Measurements from ENCODE around the gene P2RX2. TPM values are rescaled to one million over a fixed set of nuclear protein-coding genes. Genes with fewer than 3 reads are reported as not detected.

Gene P2RX2
- total and polyA plus RNA-seq, 2 of the 4 experiments (the other 2 are of a cell fraction) = not detected

- no peak for TF ChIP-seq RFX5 (IDR thresholded peaks at IDR 0.05; ENCODE audit: low read depth, low read length)
Observed at GRCh38 chr12:132591107-132591935, 27.3 kb upstream of the P2RX2 start (continued).

GRCh38 chr12:132592282-132592970 lies 26.1 kb upstream of the P2RX2 start:
- in situ Hi-C loops (cut with MboI; ENCODE audit: low sequenced_read_pairs) (no loop called here), intact Hi-C loops (cut with micrococcal nuclease) (no loop called here), dilution Hi-C loops (cut with HindIII; ENCODE audit: low sequenced_read_pairs, unreplicated experiment) (no loop called here)
- Histone ChIP-seq H4K8ac (ENCODE audit: low read depth in 2 of 2, low read length in 2 of 2) (no peak overlapping the region), H2AK5ac (ENCODE audit: low read depth, low read length) (no peak overlapping the region), H3K23ac (ENCODE audit: low read depth, low read length) (no peak overlapping the region), H4K91ac (ENCODE audit: insufficient read depth, low read depth, low read length) (no peak overlapping the region), H3K27ac (ENCODE audit: insufficient read depth, low read length) (no peak overlapping the region), H3K9me1 (ENCODE audit: insufficient read depth, low read length) (0 out of 2 replicates have a peak, but pooled peaks cover 5% of the 10 kb centered on the region), H3K36me3 (ENCODE audit: control insufficient read depth, insufficient read depth, low read length) (no peaks in the 10 kb centered on the region), H3K4me3 (ENCODE audit: insufficient read depth, low read depth, low read length) (no peak overlapping the region), H2BK20ac (ENCODE audit: low read depth, low read length) (no peak overlapping the region), H3K14ac (replicated peaks; ENCODE audit: low read depth, low read length) (no peak overlapping the region), H3K79me1 (ENCODE audit: low read depth in 1 of 2, low read length in 2 of 2) (no peaks in the 10 kb centered on the region), H2AK9ac (replicated peaks; ENCODE audit: low read depth, low read length, poor library complexity) (no peak overlapping the region), H3K56ac (ENCODE audit: extremely low read depth, insufficient read depth, low read length) (no peak overlapping the region), H2BK15ac (ENCODE audit: low read depth, low read length) (no peak overlapping the region), H2BK120ac (ENCODE audit: low read depth, low read length) (no peak overlapping the region), H4K5ac (ENCODE audit: low read depth, low read length) (no peak overlapping the region), H3K4me2 (ENCODE audit: low read depth, low read length) (no peak overlapping the region), H4K20me1 (ENCODE audit: insufficient read depth, low read length) (no peaks in the 10 kb centered on the region), H2AFZ (replicated peaks; ENCODE audit: low read length, poor library complexity) (no peak overlapping the region), H3K4ac (ENCODE audit: low read depth, low read length) (no peak overlapping the region), H2BK5ac (ENCODE audit: low read depth, low read length, poor library complexity, severe bottlenecking) (no peak overlapping the region), H3K9me3 (ENCODE audit: control insufficient read depth, insufficient read depth, low read length) (peaks cover 5% of the 10 kb centered on the region; the same call in 1 of the 2 replicates), H3K9ac (ENCODE audit: low read depth, low read length) (no peak overlapping the region), H3K18ac (ENCODE audit: low read depth, low read length) (no peak overlapping the region), H3K4me1 (ENCODE audit: control insufficient read depth, insufficient read depth, low read length) (peaks cover 3% of the 10 kb centered on the region; the same call in 1 of the 2 replicates), H3K27me3 (ENCODE audit: control insufficient read depth, insufficient read depth, low read length) (peaks cover 6% of the 10 kb centered on the region; the same call in 1 of the 2 replicates)
- no peak for DNase-seq
- CTCF ChIA-PET = no interaction called here
- no peak for ATAC-seq (ENCODE audit: low read depth)
- POLR2A ChIA-PET (ENCODE audit: unreplicated experiment) = no interaction called here
- no CpG with 5 or more reads among the region's 38 CpGs for WGBS, 2 experiments (ENCODE audit: extremely low coverage in 2 of 2, insufficient read length in 1 of 2)
- BruUV-seq (replicated peaks) = no TSS peak
- TF ChIP-seq CHD1 (IDR thresholded peaks at IDR 0.05; ENCODE audit: low read depth, low read length) (no peak), ELK1 (IDR thresholded peaks at IDR 0.05; ENCODE audit: borderline replicate concordance, low read depth, low read length) (no peak), RCOR1 (IDR thresholded peaks at IDR 0.05; ENCODE audit: insufficient replicate concordance, low read length) (no peak), POLR2A (IDR thresholded peaks at IDR 0.05; ENCODE audit: low read depth, low read length) (no peak), BHLHE40 (IDR thresholded peaks at IDR 0.05; ENCODE audit: low read depth, low read length) (no peak), FOS (IDR thresholded peaks at IDR 0.05; ENCODE audit: low read depth, low read length) (no peak), NFE2L2 (IDR thresholded peaks at IDR 0.05; ENCODE audit: low read depth, low read length) (no peak), MXI1 (IDR thresholded peaks at IDR 0.05; ENCODE audit: borderline replicate concordance, low read depth, low read length) (no peak), RFX5 (IDR thresholded peaks at IDR 0.05; ENCODE audit: low read depth, low read length) (no peak), SMC3 (IDR thresholded peaks at IDR 0.05; ENCODE audit: low read depth, low read length) (no peak), MAZ (IDR thresholded peaks at IDR 0.05; ENCODE audit: borderline replicate concordance, low read depth, low read length) (no peak), MAFK (IDR thresholded peaks at IDR 0.05; ENCODE audit: low read depth, low read length) (no peak), RAD21 (IDR thresholded peaks at IDR 0.05; ENCODE audit: low read length) (no peak)

Measured in IMR-90 (cell line).